Activated naive CD8-positive, alpha-beta T cell treated with anti-CD3 and anti-CD28 coated beads for 36 hours (primary cell): ENCODE measurements around the gene VASN. TPM values are rescaled to one million over a fixed set of nuclear protein-coding genes. Genes with fewer than 3 reads are reported as not detected.

Experiments
- DNase-seq: peaks from one replicate; pipeline ENCODE4 v3.0.0; 2021
- H3K27ac Mint-ChIP-seq: one replicate; pipeline ENCODE4 v1.8.0; 2022; ENCODE audit warnings: mild to moderate bottlenecking, moderate library complexity, mixed read lengths
- H3K27me3 Mint-ChIP-seq: one replicate; pipeline ENCODE4 v1.8.0; 2022; ENCODE audit warnings: mild to moderate bottlenecking, mixed read lengths
- H3K36me3 Mint-ChIP-seq: one replicate; pipeline ENCODE4 v1.8.0; 2021; ENCODE audit warnings: mild to moderate bottlenecking, mixed read lengths
- H3K4me1 Mint-ChIP-seq: one replicate; pipeline ENCODE4 v1.8.0; 2021; ENCODE audit warnings: mixed read lengths
- H3K4me3 Mint-ChIP-seq: one replicate; pipeline ENCODE4 v1.8.0; 2022; ENCODE audit warnings: mild to moderate bottlenecking, moderate library complexity, mixed read lengths
- H3K9me3 Mint-ChIP-seq: one replicate; pipeline ENCODE4 v1.8.0; 2022; ENCODE audit warnings: mixed read lengths
- total RNA-seq, 2 experiments: library from RNA; stranded (reverse); gene quantifications; one replicate each; pipeline ENCODE4 v1.2.3, GENCODE V29; 2021

The VASN gene
- under 1 TPM in 1 of 2 experiments, not detected in 1; 0.08 TPM for total RNA-seq

DNA sequence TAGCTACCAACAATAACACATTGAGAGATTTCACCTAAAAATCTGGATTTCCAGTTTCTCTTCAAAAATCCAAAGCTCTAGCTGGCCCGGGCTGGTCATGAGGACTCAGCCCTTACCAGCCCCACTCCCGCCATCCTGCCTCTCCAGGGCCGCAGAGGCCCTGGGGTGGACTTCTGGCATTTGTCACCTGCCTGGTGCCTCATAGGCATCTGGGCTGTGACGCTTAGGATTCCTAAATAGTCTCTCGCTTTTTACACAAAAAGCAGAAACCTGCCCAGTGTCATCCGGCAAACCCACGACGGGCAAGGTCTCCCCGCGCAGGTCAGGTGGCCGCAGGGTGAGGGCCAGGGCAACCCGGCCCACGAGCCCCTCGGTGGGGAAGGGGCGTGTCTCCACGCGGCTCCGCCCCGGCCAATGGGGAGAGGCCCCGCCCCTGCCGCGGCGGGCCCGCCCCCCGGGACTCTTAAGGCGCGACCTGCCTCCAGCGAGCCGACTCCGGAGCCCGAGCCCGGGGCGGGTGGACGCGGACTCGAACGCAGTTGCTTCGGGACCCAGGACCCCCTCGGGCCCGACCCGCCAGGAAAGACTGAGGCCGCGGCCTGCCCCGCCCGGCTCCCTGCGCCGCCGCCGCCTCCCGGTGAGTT, at the start of gene VASN:
Gene VASN, plus strand, starts transcription at position 492 of the 644 bp plus-strand sequence. CDS start 9,030 bp downstream, outside the sequence.
- DNase-seq = peak; percentile 74
- Mint-ChIP-seq H3K9me3 (no peaks in the 10 kb centered on the region), H3K4me1 (peaks cover 5% of the 10 kb centered on the region), H3K27me3 (no peaks in the 10 kb centered on the region), H3K36me3 (no peaks in the 10 kb centered on the region), H3K4me3 (peak within 1 kb of the TSS; percentile 71), H3K27ac (no peak within 1 kb of the TSS)

DNA sequence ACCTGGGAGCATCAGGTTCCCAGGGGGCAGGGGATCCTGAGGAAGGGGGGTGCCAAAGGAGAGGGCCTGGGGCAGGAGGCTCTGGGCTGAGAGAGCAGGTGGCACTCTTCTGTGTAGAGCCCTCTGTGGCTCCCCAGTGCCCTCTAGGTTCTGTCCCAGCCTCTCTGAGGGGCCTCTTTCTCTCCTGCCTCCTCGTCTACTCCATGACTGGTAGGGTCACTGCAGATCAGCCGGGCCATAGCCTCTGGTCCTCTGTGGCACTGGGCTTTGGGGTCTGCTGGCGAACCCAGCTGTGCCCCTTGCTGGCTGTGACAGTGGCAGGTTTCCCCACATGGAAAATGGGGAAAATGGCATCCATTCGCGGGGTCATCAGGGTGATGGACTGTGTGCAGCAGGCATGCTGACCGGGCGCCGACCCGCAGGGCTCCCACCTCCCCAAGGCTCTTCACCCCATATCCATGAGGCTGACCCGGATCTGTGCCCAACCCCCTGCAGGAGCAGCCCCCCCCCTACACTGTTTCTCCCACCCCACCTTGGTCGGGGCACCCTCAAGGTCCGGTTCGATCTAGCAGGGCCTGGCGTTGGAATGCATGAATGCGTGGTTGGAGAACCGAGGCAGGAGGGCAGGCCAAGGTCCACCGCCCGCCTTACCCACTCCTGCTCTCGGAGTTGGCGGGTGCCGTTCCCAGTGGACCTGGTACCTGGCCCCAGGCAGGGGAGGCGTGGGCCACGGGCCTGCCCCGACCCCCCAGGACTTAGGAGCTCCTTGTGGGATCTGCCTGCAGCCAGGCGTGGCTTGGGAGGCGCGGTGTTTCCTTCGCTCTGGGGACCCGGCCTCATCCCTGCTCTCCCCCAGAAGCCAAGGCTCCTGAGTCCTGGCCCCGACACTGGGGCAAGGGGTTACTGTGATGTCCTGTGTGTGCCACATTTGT, 49.3 kb upstream of the VASN start:
- H3K4me1 Mint-ChIP-seq = peaks cover 6% of the 10 kb centered on the region
- H3K36me3 Mint-ChIP-seq = no peaks in the 10 kb centered on the region
- H3K27me3 Mint-ChIP-seq = peaks cover 6% of the 10 kb centered on the region
- H3K9me3 Mint-ChIP-seq = no peaks in the 10 kb centered on the region
- no peak for DNase-seq
- H3K4me3 Mint-ChIP-seq = no peak overlapping the region
- H3K27ac Mint-ChIP-seq = no peak overlapping the region

- Mint-ChIP-seq H3K27me3 (no peaks in the 10 kb centered on the region), H3K4me3 (no peak overlapping the region), H3K36me3 (no peaks in the 10 kb centered on the region), H3K4me1 (peaks cover 6% of the 10 kb centered on the region), H3K27ac (no peak overlapping the region), H3K9me3 (no peaks in the 10 kb centered on the region)
- DNase-seq = no peak
Measured at GRCh38 chr16:4323071-4323844, 48.4 kb upstream of the VASN start.

DNA sequence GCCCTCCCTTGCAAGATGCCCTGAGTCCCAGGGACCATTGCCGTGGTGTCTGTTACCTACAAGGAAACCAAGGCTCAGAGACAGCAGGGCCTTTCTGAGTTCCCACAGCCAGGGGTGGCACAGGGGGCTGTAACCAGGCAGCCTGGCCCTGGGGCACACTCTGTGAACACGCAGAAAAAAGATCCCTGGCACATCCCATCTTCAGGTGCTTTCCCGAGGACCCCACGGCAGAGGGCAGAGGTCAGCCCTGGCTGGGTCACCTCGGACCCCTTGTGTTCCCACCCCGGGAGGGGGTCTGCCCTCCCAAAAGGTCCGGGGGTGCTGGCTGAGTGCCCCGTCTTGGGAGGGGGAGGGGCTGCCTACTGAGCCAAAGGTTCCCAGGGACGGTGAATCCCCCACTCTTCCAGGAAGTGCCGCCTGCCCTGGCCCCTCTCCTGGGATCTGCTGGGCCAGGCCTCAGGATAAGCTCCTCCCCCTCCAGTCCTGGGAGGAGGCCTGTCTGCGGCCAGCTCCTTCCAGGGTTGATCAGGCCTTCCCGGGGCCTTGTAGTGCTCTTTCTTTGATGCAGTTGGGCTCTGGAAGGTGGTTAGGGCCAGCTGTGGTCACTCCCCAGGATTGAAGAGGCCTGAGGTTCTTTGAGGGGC, 47.7 kb upstream of the VASN start:
- H3K4me3 Mint-ChIP-seq = no peak overlapping the region
- DNase-seq = no peak
- H3K36me3 Mint-ChIP-seq = no peaks in the 10 kb centered on the region
- no peaks in the 10 kb centered on the region for H3K27me3 Mint-ChIP-seq
- no peaks in the 10 kb centered on the region for H3K9me3 Mint-ChIP-seq
- no peak overlapping the region for H3K27ac Mint-ChIP-seq
- peaks cover 5% of the 10 kb centered on the region for H3K4me1 Mint-ChIP-seq

DNA sequence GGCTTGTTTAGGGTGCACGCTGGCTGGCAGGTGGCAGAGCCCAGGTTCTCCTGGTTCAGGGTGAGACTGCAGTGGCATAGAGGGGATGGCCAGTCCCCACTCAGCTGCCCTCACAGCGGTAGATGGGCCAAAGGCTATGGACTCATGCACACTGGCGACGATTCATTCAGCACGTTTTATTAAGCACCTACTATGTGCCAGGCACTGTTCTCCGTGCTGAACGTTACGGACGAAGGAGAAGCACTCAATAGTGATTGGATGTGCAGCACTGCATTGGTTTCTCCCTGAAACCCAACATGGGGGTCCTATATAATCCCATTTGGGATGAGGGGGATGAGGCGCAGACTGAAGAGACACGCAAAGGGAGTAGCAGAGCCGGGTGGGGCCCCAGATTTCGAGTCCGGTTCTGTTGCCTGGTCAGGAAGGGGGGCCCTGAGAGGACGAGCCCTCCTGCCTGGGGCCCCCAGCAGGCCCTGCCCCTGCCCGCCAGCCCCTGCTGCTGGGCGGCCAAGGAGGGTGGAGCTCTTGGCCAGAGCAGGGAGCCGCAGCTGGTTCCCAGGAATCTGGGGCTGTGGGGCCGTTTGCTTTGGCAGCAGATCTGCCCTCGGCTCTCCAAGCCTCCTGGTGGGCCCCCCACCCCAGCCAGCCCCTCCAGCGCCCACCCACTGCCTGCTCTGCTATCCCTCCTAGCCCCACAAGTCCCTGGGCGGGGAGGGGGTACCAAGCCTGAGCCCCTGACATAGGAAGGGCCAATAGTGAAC, 47.0 kb upstream of the VASN start:
- Mint-ChIP-seq H3K4me1 (peaks cover 1% of the 10 kb centered on the region), H3K27ac (no peak overlapping the region), H3K4me3 (no peak overlapping the region), H3K27me3 (no peaks in the 10 kb centered on the region), H3K36me3 (no peaks in the 10 kb centered on the region), H3K9me3 (no peaks in the 10 kb centered on the region)
- no peak for DNase-seq

GRCh38 chr16:4325253-4325758, 46.3 kb upstream of the VASN start:
- Mint-ChIP-seq H3K36me3 (no peaks in the 10 kb centered on the region), H3K9me3 (no peaks in the 10 kb centered on the region), H3K27ac (no peak overlapping the region), H3K4me3 (no peak overlapping the region), H3K4me1 (peaks cover 4% of the 10 kb centered on the region), H3K27me3 (no peaks in the 10 kb centered on the region)
- DNase-seq = no peak

DNA sequence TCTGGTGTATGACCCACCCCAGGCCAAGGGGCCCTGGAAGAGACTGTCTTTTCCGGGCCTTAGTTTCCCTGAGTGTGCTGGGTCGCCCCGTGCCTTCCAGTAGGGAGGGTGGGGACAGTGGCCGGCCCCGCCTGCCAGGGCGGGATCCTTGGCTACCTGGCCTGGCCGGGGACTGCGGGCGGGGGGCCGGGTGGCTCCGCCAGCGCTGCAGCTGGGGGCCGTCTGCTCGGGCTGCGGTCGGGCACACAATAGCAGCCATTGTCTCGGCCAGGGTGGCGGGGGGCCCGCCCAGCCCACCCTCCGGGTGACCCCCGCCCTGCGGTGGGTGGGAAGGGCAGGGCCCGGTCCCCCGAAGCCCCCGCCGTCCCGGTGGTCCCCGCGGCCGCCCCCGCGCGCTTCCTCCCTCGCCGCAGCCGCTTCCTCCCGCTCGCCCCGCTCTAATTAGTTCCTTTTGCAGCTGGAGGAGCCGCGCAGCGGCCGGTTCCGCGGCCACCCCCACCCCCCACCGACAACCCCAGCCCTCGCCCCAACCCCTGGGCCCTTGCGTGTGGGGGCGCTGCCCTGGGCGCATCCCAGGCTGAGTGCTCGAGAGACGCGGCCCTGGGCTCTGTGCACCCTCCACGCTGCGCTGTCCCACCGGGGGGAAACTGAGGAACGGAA, 44.1 kb upstream of the VASN start:
- Mint-ChIP-seq H3K4me1 (peaks cover 4% of the 10 kb centered on the region), H3K4me3 (peak overlapping the region; percentile 10), H3K27me3 (no peaks in the 10 kb centered on the region), H3K36me3 (no peaks in the 10 kb centered on the region), H3K27ac (no peak overlapping the region), H3K9me3 (no peaks in the 10 kb centered on the region)
- no peak for DNase-seq

- no peaks in the 10 kb centered on the region for H3K27me3 Mint-ChIP-seq
- peak; percentile 69 for DNase-seq
- peaks cover 4% of the 10 kb centered on the region for H3K4me1 Mint-ChIP-seq
Measured at GRCh38 chr16:4328046-4328781, 43.4 kb upstream of the VASN start.

GRCh38 chr16:4328782-4329775, 42.6 kb upstream of the VASN start:
- H3K9me3 Mint-ChIP-seq = no peaks in the 10 kb centered on the region
- no peak for DNase-seq
- H3K4me1 Mint-ChIP-seq = peaks cover 4% of the 10 kb centered on the region
- no peak overlapping the region for H3K27ac Mint-ChIP-seq
- H3K36me3 Mint-ChIP-seq = no peaks in the 10 kb centered on the region
- H3K27me3 Mint-ChIP-seq = no peaks in the 10 kb centered on the region
- no peak overlapping the region for H3K4me3 Mint-ChIP-seq

More at GRCh38 chr16:4328046-4328781, 43.4 kb upstream of the VASN start:
- no peaks in the 10 kb centered on the region for H3K36me3 Mint-ChIP-seq
- H3K27ac Mint-ChIP-seq = no peak overlapping the region
- H3K4me3 Mint-ChIP-seq = peak overlapping the region; percentile 47
- no peaks in the 10 kb centered on the region for H3K9me3 Mint-ChIP-seq

DNA sequence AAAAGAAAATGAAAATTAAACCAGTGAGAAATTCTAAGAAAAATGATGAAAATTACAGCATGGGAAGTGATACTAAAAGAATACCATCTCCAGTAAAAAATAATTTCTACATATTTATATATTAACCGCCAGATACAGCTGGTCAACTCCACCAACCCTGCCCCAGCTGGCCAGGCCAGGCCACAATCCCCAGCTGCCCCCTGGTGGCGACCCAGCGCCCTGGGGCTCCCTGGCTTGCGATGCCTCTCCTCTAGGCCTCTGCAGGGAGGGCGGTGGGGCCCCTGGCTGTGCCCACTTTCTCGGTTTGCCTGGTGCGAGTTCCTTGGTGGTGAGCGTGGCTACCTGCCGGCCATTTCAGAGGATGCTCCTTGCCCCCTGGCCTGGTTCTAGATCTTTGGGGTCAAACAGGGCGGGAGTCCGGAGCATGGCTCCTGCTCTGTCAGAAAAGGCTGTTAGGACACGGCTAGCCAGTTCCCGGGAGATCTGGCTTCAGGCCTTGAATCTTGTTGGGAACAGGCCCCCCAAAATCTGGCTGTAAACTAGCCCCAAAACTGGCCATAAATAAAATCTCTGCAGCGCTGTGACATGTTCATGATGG, 41.3 kb upstream of the VASN start:
- H3K27me3 Mint-ChIP-seq = no peaks in the 10 kb centered on the region
- no peaks in the 10 kb centered on the region for H3K36me3 Mint-ChIP-seq
- DNase-seq = peak; percentile 75
- peaks cover 4% of the 10 kb centered on the region for H3K4me1 Mint-ChIP-seq
- no peak overlapping the region for H3K4me3 Mint-ChIP-seq
- no peaks in the 10 kb centered on the region for H3K9me3 Mint-ChIP-seq
- H3K27ac Mint-ChIP-seq = no peak overlapping the region

- H3K27me3 Mint-ChIP-seq = no peaks in the 10 kb centered on the region
- H3K27ac Mint-ChIP-seq = no peak overlapping the region
- H3K36me3 Mint-ChIP-seq = no peaks in the 10 kb centered on the region
- no peak for DNase-seq
- H3K4me3 Mint-ChIP-seq = no peak overlapping the region
- peaks cover 4% of the 10 kb centered on the region for H3K4me1 Mint-ChIP-seq
- no peaks in the 10 kb centered on the region for H3K9me3 Mint-ChIP-seq
Measured at GRCh38 chr16:4332083-4332482, 39.6 kb upstream of the VASN start.
